ENCODE measurements around the gene ARHGAP45.
A peak's percentile ranks its signal among the peaks of the same experiment; 100 is the strongest.
"Not testable (repeated sequence)": the region's sequence is repeated elsewhere in the genome, so short reads cannot be mapped to it uniquely, and the experiment has no call there.

Gene ARHGAP45, protein sequence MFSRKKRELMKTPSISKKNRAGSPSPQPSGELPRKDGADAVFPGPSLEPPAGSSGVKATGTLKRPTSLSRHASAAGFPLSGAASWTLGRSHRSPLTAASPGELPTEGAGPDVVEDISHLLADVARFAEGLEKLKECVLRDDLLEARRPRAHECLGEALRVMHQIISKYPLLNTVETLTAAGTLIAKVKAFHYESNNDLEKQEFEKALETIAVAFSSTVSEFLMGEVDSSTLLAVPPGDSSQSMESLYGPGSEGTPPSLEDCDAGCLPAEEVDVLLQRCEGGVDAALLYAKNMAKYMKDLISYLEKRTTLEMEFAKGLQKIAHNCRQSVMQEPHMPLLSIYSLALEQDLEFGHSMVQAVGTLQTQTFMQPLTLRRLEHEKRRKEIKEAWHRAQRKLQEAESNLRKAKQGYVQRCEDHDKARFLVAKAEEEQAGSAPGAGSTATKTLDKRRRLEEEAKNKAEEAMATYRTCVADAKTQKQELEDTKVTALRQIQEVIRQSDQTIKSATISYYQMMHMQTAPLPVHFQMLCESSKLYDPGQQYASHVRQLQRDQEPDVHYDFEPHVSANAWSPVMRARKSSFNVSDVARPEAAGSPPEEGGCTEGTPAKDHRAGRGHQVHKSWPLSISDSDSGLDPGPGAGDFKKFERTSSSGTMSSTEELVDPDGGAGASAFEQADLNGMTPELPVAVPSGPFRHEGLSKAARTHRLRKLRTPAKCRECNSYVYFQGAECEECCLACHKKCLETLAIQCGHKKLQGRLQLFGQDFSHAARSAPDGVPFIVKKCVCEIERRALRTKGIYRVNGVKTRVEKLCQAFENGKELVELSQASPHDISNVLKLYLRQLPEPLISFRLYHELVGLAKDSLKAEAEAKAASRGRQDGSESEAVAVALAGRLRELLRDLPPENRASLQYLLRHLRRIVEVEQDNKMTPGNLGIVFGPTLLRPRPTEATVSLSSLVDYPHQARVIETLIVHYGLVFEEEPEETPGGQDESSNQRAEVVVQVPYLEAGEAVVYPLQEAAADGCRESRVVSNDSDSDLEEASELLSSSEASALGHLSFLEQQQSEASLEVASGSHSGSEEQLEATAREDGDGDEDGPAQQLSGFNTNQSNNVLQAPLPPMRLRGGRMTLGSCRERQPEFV

DNA sequence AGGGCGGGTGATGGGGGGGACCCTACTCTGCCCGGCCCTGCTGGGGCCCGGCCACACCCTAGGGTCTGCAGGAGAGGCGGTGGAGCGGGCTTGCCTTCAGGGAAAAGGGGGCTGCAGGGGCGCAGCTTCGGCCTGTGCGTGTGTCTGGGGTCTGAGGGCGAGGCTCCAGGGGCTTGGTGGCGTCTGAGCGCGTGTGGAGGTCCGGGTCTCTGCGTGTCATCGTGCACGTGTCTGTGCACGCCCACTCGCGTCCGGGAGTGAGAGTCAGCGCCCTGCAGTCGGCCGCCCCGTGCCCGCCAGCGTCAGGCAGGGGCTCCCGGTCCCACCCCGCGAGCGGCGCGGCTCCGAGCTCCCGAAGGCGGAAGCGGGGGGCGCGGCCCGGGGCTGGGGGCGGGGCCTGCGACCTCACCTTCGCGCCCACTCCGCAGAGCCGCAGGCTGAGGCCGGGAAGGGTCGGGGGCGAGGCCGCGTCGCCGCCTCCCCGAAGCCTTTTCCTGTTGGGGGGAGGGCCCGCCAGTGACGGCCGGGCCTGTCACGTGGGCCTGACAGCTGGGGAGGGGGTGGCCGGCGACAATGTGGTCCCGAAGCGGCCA is at the start of gene ARHGAP45:
ARHGAP45 (plus strand) TSS at position 420 of the 593 bp plus-strand sequence. CDS start 239 bp downstream, outside the sequence.
- DNase-seq (ENCODE audit: low spot score): peak; percentile 40

DNA sequence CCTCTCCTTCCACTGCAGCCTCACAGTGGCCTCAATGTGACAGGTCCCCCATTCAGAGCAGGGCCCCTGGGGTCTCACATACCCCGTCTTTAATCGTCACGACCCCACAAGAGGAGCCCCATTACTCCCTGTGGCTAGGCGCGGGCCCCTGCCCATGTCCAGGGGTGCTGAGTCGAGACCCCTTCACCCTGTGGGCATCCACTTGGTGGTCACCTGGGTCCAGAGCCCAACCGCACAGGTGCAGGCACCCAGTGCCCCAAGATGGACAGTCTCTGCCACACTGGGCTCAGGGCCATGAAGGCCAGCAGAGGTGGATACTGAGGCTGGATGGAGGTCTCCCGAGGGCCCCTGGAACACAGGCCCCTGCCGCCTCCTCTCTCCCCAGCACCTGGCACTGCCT is 49.1 kb upstream of the ARHGAP45 start:
- no peak for DNase-seq (ENCODE audit: low spot score)

DNA sequence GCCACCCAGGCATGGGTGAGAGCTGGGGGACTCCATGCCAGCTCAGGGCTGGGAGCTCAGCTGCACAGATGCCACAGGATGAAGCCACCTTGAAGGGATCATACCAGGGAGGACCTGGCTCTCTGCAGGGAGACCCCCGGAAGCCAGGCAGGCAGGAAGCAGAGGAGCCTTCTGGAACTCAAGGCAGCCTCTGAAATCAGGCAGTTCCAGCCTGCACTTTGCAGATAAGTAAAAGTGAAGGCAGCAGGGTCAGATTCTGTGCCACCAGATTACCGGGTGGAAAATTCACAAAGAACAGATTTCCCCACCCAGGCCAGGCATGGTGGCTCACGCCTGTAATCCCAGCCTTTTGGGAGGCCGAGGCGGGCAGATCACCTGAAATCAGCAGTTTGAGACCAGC is 48.6 kb upstream of the ARHGAP45 start:
- no peak for DNase-seq (ENCODE audit: low spot score)

DNA sequence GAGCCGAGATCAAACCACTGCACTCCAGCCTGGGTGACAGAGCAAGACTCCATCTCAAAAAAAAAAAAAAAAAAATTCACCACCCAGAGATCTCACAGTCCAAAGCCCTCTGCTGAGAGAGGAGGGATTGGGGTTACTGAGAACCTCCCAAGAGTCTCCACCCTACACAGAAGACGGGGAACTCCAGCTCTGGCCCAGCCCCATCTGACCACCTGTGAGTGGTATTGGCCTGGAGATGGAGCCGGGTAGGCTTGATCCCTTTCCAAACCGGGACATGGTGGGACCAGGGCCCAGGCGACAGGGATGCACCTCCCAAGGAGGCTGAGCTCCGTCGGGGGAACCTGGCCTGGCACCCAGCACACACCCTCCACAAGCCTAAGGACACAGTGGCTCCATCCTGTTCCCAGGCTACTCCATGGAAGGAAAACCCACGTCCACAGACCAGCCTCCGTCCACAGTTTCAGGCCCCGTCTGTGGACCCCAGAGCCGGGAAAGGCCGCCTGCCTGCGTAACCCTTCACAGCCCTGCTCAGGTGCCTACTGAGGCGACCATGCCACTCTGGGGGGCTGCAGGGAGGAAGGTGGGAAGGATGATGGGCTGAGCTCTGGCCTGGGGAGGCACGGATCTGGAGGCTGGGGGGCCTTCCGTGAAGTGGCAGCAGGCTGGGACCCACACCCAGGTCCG is 47.9 kb upstream of the ARHGAP45 start:
- DNase-seq (ENCODE audit: low spot score): no peak

DNA sequence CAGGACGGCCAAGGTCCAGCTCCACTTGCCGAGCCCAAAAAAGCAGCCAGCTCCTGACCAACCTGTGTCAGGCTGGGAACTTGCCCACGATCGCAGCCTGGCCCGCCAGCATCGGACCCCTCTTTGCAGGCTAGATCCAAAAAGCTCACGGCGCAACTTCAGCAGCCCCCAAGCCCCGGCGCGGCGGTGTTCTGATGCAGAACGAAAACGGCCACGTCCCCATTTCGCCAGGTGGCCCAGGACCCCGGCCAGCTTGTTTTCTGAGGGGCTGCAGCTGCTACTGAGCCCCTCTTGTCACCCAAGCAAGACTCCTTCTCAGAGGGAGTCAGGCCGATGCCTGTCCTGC is 47.4 kb upstream of the ARHGAP45 start:
- DNase-seq (ENCODE audit: low spot score): no peak

DNA sequence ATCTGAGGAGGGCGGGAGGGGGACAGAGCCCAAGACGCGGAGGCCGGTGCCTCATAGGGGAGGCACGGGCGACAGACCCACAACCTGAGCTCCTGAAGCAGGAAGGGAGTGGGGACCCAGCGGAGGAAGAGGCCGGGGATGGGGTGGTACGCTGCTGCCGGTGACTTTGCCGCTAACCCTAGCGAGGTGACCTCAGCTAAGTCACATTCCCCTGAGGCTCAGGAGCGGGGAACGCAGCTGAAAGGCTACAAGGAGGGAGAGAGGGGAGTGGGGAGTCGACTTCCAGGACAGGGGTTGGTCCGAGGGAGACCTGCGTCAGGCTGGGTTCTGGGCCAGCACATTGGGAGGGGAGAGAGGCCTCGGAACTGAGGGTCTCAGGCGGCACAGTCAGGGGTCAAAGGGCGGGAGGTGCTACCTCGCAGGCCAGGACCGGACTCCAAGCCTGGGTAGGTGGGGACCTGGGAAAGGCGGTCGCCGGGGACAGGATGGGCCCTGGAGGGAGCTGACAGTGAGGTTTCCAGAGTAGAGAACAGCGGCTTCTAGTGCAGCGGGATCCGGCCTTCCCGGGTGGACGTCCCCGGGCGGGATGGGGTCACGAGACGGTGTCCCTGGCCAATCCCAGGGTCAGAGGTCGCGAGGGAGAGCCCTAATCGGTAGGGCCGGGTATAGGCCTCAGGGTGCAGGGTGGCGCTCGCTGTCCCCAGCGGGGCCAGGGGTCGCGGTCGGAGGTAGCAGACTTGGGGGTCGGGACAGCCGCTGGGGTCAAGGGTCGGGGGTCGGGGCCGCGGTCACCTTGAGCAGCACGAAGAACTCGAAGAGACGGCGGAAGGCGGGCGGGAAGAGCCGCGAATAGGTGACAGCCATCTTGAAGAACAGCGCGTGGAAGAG is 46.7 kb upstream of the ARHGAP45 start:
- no peak for DNase-seq (ENCODE audit: low spot score)

DNA sequence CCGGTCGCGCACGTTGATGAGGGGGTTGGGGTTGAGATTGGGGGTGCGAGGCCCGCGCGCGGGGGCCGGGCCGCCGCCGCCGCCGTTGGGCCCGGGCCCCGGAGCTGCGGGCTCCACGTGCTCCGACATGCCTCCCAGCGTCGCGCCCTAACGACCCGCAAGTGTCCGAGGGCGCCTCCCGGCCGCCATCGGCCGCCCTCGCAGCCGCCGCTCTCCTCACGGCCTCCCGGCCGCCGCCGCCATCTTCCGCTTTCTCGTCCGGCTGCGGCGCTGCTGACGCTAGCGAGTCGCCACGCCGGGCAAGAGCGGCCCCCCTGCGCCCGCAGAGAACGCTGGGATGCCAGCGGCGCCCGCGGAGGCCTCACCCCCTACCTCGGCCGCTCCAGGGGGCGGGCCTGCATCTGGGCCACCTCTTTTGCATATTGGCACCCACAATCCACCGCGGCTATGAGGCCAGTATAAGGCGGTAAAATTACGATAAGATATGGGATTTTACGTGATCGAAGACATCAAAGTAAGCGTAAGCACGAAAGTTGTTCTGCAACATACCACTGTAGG is 46.0 kb upstream of the ARHGAP45 start, which contains the start of gene TMEM259:
TMEM259 (minus strand) TSS at position 256 of the 558 bp plus-strand sequence; CDS start at position 129, 127 bp downstream.
- DNase-seq (ENCODE audit: low spot score): peak; percentile 94

DNA sequence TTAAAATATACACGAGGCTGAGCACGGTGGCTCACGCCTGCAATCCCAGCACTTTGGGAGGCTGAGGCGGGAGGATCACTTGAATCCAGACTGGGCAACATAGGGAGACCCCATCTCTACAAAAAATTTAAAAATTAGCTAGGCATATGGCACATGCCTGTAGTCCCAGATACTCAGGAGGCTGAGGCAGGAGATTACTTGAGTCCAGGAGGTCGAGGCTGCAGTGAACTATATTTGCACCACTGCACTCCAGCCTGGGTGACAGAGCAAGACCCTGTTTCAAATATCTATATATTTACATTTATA is 43.1 kb upstream of the ARHGAP45 start:
- not testable (repeated sequence) for DNase-seq (ENCODE audit: low spot score)

DNA sequence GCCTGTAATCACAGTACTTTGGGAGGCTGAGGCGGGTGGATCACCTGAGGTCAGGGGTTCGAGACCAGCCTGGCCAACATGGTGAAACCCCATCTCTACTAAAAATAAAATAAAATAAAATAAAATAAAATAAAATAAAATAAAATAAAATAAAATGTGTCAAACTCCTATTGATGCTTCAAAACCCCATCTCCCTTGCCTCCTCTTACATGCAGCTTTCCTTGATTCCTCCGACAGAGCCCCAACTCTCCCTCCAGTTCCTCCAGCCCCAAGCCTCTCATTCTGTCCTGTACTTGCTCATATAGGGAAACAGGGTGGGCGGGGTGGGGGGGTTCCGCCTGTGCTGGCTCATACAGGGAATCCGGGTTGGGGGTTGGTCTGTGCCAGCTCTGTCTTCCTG is 41.9 kb upstream of the ARHGAP45 start:
- not testable (repeated sequence) for DNase-seq (ENCODE audit: low spot score)

DNA sequence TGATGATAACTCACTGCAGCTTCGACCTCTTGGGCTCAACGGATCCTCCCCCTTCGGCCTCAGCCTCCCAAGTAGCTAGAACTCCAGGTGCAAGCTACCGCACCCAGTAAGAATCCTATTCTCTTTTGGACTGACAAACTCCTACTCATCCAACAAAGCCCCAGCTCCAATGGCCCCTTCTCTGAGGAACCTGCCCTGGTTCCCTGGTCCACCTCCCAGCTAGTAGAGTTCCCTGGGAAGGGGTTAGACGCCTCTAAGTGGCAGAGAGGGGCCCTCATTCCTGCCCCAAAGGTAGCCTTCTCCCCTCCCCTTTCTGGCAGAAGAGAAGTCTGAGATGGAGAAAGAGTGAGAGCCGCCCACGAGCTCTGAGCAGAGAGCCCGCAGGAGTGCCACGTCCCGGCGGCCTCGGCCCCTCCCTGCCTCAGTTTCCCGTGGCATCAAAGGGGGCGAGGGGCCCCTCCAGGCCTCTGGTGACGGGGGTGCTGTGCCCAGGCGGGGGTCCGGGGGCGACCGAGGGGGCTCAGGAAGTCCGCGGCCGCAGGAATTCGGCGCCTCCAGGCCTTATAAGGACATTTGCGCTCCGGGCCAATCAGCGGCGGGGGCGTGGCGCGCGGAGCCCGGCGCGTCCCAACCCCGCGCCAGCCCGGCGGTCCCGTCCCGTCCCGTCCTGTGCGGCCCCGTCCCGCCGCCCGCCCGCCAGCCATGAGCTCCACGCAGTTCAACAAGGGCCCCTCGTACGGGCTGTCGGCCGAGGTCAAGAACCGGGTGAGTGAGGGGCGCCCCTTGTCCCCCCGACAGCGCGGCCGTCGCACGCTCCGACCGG is 40.8 kb upstream of the ARHGAP45 start, which contains the start of gene CNN2:
CNN2 (plus strand) TSS at position 649 of the 823 bp plus-strand sequence; CDS start at position 703, 54 bp downstream.
- DNase-seq (ENCODE audit: low spot score): peak; percentile 72

DNA sequence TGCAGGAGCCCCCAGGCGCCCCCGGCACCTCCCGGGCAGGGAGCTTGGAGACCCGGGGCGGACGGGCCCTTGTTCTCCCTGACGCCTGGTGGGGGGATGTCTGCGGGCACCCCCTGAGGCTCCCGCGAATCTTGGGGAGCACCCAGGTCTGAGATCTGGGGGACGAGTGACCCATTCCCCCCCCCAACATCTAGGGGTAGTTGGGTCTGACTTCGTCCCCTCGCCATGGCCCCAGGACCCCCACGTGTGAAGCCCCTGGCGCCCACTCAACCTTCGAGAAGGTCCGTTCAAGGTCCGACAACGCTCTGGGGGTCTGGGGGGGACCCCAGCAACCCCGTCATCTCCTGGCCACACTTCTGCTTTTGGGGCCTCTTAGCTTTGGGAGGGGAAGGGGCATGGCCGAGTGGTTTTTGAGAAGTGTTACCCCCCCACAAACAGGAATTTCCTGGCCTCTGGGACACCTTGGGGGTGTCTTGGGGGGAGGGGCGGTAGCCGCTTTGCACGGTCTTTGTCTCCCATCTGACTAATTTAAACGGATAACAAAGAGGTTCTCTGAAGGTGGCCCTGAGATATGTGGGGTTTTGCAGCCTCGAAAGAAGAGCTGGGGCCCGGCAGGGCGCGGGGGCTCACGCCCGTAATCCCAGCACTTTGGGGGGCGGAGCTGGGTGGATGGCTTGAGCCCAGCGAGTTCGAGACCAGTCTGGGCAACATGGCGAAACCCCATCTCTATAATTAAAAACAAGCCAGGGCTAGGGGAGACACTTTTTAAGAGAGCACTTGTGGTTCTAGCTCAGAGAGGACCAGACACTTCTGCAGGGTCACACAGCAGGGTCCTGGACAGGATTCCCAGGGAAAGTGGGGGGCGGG is 40.0 kb upstream of the ARHGAP45 start:
- no peak for DNase-seq (ENCODE audit: low spot score)

DNA sequence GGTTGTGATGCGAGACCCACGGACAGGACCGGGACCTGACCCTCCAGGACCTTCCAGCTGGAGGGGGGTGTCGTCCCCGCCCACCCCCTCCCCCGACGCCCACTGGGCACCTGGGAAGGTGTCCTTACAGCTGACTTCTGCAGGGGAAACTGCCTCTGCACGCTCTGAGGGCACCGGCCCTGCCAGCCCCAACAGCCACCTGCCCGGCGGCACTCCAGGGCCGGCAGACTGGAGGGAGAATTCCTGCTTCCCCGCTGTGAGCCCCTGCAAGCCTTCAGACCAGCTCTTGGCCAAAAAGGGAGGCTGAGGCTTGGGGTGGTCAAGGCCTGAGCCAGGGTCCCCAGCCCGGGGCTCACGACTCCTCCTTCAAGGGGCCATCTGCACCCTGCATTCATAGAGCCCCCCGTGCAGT is 39.3 kb upstream of the ARHGAP45 start:
- DNase-seq (ENCODE audit: low spot score): no peak

DNA sequence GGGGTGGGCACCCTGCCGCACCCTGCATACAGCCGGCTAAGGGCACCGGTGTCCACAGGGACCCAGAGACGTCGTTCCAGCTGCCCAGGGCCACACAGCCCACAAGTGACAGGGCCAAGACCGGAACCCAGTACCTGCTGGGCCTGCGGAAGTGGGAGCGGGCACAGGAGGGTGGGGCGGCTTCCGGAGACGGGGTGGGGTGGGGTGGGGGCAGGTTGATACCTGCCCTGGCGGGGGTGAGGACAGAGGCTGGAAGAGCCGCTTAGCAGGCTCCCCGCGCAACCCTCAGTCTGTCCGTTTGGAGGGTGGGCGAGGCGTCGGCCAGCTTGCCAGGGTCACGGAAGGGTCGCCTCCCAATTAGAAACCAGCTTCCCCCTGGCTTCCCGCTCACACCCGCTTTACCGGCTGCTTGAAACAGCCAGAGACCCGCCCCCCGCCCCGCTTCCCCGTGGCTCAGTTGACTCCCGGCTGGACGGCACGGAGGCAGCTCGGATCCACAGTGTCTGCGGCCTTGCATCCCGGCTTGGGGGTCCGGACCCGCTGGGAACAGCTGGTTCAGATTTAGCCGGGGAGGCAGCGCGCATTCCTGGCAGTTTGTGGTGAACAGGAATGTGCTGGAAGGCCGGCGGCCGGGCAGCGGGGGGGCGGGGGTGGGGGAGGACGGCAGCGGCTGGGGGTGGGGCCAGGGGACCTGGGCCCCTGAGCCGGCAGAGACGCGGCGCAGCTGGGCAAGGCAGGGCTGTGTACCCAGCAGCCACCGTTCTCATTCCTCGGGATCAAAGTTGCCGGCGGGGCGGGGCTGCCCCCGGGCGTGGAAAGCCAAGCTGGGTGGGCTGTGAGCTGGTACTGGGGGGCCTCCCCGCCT is 38.7 kb upstream of the ARHGAP45 start:
- no peak for DNase-seq (ENCODE audit: low spot score)

DNA sequence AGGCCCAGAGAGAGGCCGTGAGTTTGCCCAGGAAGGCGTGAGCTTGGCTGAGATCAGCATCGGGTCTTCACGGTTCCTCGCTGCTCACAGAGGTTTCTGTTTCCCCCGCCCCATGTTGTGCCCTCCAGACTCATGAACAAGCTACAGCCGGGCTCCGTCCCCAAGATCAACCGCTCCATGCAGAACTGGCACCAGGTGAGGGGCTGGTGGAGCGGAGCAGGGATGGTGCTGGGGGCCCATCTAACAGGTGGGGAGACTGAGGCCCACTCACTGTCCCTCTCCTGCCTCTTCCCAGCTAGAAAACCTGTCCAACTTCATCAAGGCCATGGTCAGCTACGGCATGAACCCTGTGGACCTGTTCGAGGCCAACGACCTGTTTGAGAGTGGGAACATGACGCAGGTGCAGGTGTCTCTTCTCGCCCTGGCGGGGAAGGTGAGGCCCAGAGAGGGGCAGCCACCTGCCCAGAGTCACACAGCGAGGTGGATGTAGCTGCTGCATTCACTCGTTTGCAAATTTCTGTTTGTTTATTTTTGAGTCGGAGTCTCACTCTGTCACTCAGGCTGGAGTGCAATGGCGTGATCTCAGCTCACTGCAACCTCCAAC is 34.6 kb upstream of the ARHGAP45 start:
- no peak for DNase-seq (ENCODE audit: low spot score)

DNA sequence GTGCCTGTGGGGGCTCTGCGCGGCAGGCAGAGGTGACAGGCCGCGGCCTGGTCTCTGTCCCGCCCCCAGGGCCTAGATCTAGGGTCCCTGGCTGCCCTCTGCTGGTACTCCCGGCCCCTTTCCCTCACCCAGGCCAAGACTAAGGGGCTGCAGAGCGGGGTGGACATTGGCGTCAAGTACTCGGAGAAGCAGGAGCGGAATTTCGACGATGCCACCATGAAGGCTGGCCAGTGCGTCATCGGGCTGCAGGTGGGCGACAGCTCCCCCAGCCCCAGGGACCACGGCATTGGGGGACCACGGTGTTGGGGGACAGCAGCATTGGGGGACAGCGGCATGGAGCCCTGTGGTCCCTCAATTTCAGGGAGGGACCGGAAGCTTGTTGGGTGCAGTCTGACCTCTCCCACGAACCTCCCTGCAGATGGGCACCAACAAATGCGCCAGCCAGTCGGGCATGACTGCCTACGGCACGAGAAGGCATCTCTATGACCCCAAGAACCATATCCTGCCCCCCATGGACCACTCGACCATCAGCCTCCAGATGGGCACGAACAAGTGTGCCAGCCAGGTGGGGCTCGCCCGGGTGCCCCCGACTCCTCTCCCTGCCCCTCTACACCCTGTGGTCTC is 30.9 kb upstream of the ARHGAP45 start:
- no peak for DNase-seq (ENCODE audit: low spot score)

DNA sequence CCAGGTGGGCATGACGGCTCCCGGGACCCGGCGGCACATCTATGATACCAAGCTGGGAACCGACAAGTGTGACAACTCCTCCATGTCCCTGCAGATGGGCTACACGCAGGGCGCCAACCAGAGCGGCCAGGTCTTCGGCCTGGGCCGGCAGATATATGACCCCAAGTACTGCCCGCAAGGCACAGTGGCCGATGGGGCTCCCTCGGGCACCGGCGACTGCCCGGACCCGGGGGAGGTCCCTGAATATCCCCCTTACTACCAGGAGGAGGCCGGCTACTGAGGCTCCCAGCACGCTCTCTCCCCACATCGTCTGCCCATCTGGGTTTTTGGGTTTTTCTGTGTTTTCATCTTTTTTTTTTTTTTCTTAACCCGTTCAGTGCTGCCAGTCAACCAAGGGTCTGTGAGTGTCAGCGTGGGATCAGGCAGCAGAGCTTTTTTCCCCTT is 29.3 kb upstream of the ARHGAP45 start:
- DNase-seq (ENCODE audit: low spot score): no peak
